Bronchial epithelial cell (primary cell): Measurements from ENCODE around the gene BBS10. TPM values are rescaled to one million over a fixed set of nuclear protein-coding genes. Genes with fewer than 3 reads are reported as not detected.

Source experiments
- DNase-seq: peaks from one replicate; pipeline ENCODE4 v3.0.0-alpha.2; 2010; ENCODE audit warnings: low read depth
- FAIRE-seq: peaks from 2 replicates; lab custom pipeline; 2011; peaks lifted over from hg19 to GRCh38; lab: Jason Lieb, UNC
- H3K27me3 ChIP-seq: 2 replicates; pipeline ENCODE4 v1.5.1; 2011; ENCODE audit warnings: low read length; ENCODE audit not compliant: control insufficient read depth, insufficient read depth
- H3K36me3 ChIP-seq: 2 replicates; pipeline ENCODE4 v1.5.1; 2011; ENCODE audit warnings: low read length; ENCODE audit not compliant: control insufficient read depth, insufficient read depth
- H3K4me3 ChIP-seq: 2 replicates; pipeline ENCODE4 v1.5.1; 2011; ENCODE audit warnings: mild to moderate bottlenecking, low read depth, low read length, control low read depth
- CTCF ChIP-seq: IDR thresholded peaks from 2 replicates; pipeline ENCODE4 v1.5.1; 2011; ENCODE audit warnings: mild to moderate bottlenecking, moderate library complexity, low read length, control low read depth, inconsistent platforms; ENCODE audit not compliant: insufficient read depth, severe bottlenecking
- total RNA-seq: library from RNA; depleted of rRNA; stranded (reverse); fragments of >200 nt; gene quantifications from 2 replicates; pipeline ENCODE4 v1.2.1, GENCODE V29; 2014

The BBS10 gene
- total RNA-seq: 5.8 and 8.2 TPM in 2 replicates

DNA sequence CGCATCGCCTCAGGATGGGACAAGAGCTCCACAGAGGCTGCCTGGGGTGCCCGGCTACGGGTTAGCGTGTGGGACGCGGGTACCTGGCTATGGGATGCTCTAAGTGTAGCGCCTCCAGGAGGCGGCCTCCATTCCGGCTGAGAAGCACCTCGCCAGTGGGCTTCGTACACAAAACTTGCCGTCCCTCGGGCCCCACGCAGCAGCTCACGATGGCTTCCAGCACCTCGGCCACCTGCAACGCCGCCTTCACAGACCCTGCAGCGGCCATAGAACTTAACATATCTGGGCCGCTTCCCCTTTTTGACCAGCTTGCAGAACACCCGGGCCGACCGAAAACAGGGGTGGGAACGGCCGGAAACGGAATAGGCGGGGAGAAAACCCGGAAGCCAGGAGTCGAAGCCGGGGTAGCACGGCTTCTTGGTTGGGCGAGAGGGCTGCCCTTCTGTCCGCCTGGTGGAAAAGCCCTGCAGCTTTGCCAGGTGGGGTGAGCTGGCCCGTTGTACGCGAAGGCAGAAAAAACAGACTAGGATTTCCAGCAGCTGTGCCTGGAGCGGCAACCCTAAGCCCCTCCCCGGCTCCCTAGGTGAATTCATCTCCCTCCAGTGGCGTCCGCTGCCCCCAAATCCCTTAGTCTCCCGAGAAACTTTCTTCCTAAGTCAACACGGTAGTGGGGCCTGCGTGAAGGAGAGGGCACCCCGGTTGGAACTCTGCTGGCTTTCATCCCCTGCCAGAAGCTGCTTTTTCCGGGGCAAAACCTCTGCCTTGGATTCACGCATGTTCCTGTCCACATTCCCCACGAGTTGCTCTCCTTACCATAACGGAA is at the start of gene BBS10:
BBS10 (minus strand) TSS at position 337 of the 823 bp plus-strand sequence; CDS start at position 280, 57 bp downstream.
- H3K4me3 ChIP-seq: peak within 1 kb of the TSS; percentile 78
- no peaks in the 10 kb centered on the region for H3K36me3 ChIP-seq
- TF ChIP-seq CTCF: peak; percentile 76
- FAIRE-seq (no peak), DNase-seq (peak; percentile 85)
- H3K27me3 ChIP-seq: no peaks in the 10 kb centered on the region

DNA sequence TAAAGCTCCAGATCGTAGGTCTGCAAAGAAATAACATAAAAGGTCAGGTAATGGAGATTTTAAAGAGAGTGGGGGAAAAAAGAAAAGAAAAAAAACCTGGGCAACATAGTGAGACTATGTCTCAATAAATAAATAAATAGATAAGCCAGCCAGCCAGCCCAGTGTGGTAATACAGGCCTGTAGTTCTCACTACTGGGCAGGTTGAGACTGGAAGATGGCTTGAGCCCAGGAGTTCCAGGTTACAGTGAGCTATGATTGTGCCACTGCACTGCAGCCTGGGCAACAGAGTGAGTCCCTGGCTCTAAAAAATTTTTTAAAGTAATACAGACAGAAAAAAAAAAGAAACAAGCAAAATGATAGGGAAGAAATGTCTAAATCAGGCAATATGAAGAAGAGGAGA is 43.2 kb upstream of the BBS10 start:
- no peak for FAIRE-seq
- H3K27me3 ChIP-seq: no peaks in the 10 kb centered on the region
- TF ChIP-seq CTCF: no peak
- DNase-seq: peak; percentile 89
- peaks cover 2% of the 10 kb centered on the region for H3K36me3 ChIP-seq
- no peak overlapping the region for H3K4me3 ChIP-seq

DNA sequence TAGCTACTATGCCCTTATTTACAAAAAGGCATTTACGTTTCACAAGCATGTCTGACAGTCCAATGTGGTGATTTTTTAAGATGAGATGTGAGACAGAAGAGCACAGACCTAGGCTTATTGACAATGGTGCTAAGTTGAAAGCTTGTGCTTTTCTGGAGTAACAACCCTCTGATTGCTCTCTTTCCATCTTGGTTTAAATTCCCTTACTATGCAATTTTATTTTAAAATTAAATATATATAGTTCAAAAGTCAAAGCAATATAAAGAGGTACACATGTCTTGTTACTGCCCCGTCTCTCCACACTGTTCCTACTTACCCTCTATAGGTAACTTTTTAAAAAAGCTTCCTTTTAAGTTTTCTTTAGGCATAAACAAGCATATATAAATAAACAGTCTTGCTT is 39.4 kb upstream of the BBS10 start:
- no peaks in the 10 kb centered on the region for H3K27me3 ChIP-seq
- H3K4me3 ChIP-seq: no peak overlapping the region
- peaks cover 2% of the 10 kb centered on the region for H3K36me3 ChIP-seq
- no peak for TF ChIP-seq CTCF
- no peak for DNase-seq
- no peak for FAIRE-seq

- peaks cover 2% of the 10 kb centered on the region for H3K36me3 ChIP-seq
- no peak for DNase-seq
- H3K4me3 ChIP-seq: no peak overlapping the region
- no peak for FAIRE-seq
- no peak for TF ChIP-seq CTCF
- H3K27me3 ChIP-seq: no peaks in the 10 kb centered on the region
Measured at GRCh38 chr12:76384560-76384959, 36.3 kb upstream of the BBS10 start.

- peaks cover 2% of the 10 kb centered on the region for H3K36me3 ChIP-seq
- no peak for TF ChIP-seq CTCF
- no peak for FAIRE-seq
Measured at GRCh38 chr12:76383988-76384387, 35.8 kb upstream of the BBS10 start.

More at GRCh38 chr12:76383988-76384387, 35.8 kb upstream of the BBS10 start:
- Histone ChIP-seq H3K27me3 (no peaks in the 10 kb centered on the region), H3K4me3 (no peak overlapping the region)
- no peak for DNase-seq
